Fibroblast of lung (primary cell): ENCODE results near the gene PKD2L1.

ENCODE experiments used
- EZH2 ChIP-seq: IDR thresholded peaks from 2 replicates; pipeline ENCODE4 v1.5.1; 2012; ENCODE audit warnings: low read length, control low read depth, mild to moderate bottlenecking; ENCODE audit errors: missing control alignments
- TF ChIP-seq, protein P1 (sequence below), 2 donors: IDR thresholded peaks in 1 of 2; conservative IDR thresholded peaks in 1 of 2; 1 replicate in 1 of 2; 2 replicates in 1 of 2; pipeline ENCODE4 v1.5.1; 2011 to 2012; ENCODE audit warnings: low read length in 2 of 2, control low read depth in 1 of 2, inconsistent platforms in 1 of 2, low read depth in 1 of 2, mild to moderate bottlenecking in 1 of 2

- TF ChIP-seq, protein P1, sequence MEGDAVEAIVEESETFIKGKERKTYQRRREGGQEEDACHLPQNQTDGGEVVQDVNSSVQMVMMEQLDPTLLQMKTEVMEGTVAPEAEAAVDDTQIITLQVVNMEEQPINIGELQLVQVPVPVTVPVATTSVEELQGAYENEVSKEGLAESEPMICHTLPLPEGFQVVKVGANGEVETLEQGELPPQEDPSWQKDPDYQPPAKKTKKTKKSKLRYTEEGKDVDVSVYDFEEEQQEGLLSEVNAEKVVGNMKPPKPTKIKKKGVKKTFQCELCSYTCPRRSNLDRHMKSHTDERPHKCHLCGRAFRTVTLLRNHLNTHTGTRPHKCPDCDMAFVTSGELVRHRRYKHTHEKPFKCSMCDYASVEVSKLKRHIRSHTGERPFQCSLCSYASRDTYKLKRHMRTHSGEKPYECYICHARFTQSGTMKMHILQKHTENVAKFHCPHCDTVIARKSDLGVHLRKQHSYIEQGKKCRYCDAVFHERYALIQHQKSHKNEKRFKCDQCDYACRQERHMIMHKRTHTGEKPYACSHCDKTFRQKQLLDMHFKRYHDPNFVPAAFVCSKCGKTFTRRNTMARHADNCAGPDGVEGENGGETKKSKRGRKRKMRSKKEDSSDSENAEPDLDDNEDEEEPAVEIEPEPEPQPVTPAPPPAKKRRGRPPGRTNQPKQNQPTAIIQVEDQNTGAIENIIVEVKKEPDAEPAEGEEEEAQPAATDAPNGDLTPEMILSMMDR (conservative IDR thresholded peaks at IDR 0.05 in 1 of 2, IDR thresholded peaks at IDR 0.05 in 1 of 2; ENCODE audit: low read depth in 1 of 2, low read length in 2 of 2), result peak; percentile 69 to 81
- TF ChIP-seq EZH2, result peak; percentile 39
Measured at GRCh38 chr10:100303724-100304319, 26.2 kb downstream of the PKD2L1 start.
